WTC11 (cell line): Measurements from ENCODE around the gene TEX11.

ENCODE experiments used
- IRF2 ChIP-seq: sonication (generic); formaldehyde crosslinking; IDR thresholded peaks from 2 replicates; pipeline ENCODE4 v1.8.0; 2022; ENCODE audit warnings: low read depth, missing genetic modification reagents, borderline replicate concordance
- JUN ChIP-seq: sonication (generic); formaldehyde crosslinking; IDR thresholded peaks from 2 replicates; pipeline ENCODE4 v1.8.0; 2023; ENCODE audit warnings: mild to moderate bottlenecking, missing genetic modification reagents
- TF ChIP-seq, protein P1 (sequence below): sonication (generic); formaldehyde crosslinking; conservative IDR thresholded peaks from 2 replicates; pipeline ENCODE4 v1.8.1; 2022; ENCODE audit warnings: mild to moderate bottlenecking, missing genetic modification reagents
- TF ChIP-seq, protein P2 (sequence below): fragments of 200-600 bp; IDR thresholded peaks from 2 replicates; pipeline ENCODE4 v1.8.0; 2022; ENCODE audit warnings: antibody characterized with exemption
- TF ChIP-seq, protein P3 (sequence below): sonication (generic); formaldehyde crosslinking; IDR thresholded peaks from 2 replicates; pipeline ENCODE4 v1.8.0; 2022; ENCODE audit warnings: mild to moderate bottlenecking, missing genetic modification reagents
- TF ChIP-seq, protein P4 (sequence below): sonication (generic); formaldehyde crosslinking; IDR thresholded peaks from 2 replicates; pipeline ENCODE4 v1.8.0; 2022; ENCODE audit warnings: missing genetic modification reagents
- TF ChIP-seq, protein P5 (sequence below): sonication (generic); formaldehyde crosslinking; IDR thresholded peaks from 2 replicates; pipeline ENCODE4 v1.8.1; 2022; ENCODE audit warnings: low read depth, mild to moderate bottlenecking, moderate library complexity, missing genetic modification reagents, borderline replicate concordance
- TF ChIP-seq, protein P6 (sequence below): sonication (generic); formaldehyde crosslinking; IDR thresholded peaks from 2 replicates; pipeline ENCODE4 v1.8.0; 2022; ENCODE audit warnings: mild to moderate bottlenecking, missing genetic modification reagents

DNA sequence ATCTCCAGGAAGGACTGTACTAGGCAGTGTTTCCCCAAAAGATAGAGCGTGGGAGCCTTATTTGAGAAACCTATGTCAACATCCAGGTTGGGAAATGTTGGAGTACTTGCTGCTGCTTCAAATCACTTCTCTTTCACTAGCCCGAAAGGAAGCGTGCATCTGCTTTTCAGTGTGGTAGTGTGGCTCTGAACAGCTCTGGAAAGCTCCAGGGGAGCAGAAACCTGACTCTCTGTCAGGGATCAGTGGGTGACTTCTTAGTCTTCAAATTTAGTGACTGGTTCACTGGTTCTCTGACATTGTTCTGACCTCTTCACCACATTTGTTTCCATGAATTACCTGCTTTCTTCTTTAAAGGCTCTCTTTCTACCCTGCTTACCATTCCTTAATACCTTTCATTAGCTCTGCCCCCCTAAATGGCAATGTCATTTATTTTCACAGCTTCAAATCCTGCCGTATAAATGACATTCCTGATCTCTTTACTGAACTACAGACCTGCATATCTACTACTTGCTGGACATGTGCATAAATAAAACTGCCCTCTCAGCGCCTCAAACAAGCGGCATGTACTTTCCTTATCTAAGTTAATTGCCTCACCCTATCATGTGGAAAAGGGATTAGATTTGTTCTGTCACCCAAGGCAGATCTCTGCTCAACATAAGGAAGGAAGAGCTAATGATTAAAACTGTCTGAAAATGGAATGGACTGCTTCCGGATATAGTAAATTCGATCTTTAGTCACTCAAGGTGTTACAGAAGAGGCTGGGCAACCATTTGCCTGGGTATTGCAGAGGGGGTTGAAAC is 426.8 kb downstream of the TEX11 start:
- TF ChIP-seq, protein P1, sequence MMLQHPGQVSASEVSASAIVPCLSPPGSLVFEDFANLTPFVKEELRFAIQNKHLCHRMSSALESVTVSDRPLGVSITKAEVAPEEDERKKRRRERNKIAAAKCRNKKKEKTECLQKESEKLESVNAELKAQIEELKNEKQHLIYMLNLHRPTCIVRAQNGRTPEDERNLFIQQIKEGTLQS (CRISPR knock-in tag), result no peak
- TF ChIP-seq, protein P2, sequence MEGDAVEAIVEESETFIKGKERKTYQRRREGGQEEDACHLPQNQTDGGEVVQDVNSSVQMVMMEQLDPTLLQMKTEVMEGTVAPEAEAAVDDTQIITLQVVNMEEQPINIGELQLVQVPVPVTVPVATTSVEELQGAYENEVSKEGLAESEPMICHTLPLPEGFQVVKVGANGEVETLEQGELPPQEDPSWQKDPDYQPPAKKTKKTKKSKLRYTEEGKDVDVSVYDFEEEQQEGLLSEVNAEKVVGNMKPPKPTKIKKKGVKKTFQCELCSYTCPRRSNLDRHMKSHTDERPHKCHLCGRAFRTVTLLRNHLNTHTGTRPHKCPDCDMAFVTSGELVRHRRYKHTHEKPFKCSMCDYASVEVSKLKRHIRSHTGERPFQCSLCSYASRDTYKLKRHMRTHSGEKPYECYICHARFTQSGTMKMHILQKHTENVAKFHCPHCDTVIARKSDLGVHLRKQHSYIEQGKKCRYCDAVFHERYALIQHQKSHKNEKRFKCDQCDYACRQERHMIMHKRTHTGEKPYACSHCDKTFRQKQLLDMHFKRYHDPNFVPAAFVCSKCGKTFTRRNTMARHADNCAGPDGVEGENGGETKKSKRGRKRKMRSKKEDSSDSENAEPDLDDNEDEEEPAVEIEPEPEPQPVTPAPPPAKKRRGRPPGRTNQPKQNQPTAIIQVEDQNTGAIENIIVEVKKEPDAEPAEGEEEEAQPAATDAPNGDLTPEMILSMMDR, result no peak
- no peak for TF ChIP-seq JUN
- no peak for TF ChIP-seq IRF2 (CRISPR knock-in tag)
- TF ChIP-seq, protein P3, sequence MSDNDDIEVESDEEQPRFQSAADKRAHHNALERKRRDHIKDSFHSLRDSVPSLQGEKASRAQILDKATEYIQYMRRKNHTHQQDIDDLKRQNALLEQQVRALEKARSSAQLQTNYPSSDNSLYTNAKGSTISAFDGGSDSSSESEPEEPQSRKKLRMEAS (CRISPR knock-in tag), result no peak
- TF ChIP-seq, protein P4, sequence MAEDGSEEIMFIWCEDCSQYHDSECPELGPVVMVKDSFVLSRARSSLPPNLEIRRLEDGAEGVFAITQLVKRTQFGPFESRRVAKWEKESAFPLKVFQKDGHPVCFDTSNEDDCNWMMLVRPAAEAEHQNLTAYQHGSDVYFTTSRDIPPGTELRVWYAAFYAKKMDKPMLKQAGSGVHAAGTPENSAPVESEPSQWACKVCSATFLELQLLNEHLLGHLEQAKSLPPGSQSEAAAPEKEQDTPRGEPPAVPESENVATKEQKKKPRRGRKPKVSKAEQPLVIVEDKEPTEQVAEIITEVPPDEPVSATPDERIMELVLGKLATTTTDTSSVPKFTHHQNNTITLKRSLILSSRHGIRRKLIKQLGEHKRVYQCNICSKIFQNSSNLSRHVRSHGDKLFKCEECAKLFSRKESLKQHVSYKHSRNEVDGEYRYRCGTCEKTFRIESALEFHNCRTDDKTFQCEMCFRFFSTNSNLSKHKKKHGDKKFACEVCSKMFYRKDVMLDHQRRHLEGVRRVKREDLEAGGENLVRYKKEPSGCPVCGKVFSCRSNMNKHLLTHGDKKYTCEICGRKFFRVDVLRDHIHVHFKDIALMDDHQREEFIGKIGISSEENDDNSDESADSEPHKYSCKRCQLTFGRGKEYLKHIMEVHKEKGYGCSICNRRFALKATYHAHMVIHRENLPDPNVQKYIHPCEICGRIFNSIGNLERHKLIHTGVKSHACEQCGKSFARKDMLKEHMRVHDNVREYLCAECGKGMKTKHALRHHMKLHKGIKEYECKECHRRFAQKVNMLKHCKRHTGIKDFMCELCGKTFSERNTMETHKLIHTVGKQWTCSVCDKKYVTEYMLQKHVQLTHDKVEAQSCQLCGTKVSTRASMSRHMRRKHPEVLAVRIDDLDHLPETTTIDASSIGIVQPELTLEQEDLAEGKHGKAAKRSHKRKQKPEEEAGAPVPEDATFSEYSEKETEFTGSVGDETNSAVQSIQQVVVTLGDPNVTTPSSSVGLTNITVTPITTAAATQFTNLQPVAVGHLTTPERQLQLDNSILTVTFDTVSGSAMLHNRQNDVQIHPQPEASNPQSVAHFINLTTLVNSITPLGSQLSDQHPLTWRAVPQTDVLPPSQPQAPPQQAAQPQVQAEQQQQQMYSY (CRISPR knock-in tag), result no peak
- TF ChIP-seq, protein P5, sequence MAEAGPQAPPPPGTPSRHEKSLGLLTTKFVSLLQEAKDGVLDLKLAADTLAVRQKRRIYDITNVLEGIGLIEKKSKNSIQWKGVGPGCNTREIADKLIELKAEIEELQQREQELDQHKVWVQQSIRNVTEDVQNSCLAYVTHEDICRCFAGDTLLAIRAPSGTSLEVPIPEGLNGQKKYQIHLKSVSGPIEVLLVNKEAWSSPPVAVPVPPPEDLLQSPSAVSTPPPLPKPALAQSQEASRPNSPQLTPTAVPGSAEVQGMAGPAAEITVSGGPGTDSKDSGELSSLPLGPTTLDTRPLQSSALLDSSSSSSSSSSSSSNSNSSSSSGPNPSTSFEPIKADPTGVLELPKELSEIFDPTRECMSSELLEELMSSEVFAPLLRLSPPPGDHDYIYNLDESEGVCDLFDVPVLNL, result no peak
- TF ChIP-seq, protein P6, sequence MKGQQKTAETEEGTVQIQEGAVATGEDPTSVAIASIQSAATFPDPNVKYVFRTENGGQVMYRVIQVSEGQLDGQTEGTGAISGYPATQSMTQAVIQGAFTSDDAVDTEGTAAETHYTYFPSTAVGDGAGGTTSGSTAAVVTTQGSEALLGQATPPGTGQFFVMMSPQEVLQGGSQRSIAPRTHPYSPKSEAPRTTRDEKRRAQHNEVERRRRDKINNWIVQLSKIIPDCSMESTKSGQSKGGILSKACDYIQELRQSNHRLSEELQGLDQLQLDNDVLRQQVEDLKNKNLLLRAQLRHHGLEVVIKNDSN (CRISPR knock-in tag), result no peak
